Activated naive CD8-positive, alpha-beta T cell treated with anti-CD3 and anti-CD28 coated beads, Interleukin-2, amount 10 ng/mL, durations not matched to agents 7 days and 5 days (primary cell): Measurements from ENCODE around the gene SLC22A2. TPM values are rescaled to one million over a fixed set of nuclear protein-coding genes. Genes with fewer than 3 reads are reported as not detected.
"Not testable (repeated sequence)": the region's sequence is repeated elsewhere in the genome, so short reads cannot be mapped to it uniquely, and the experiment has no call there.

Experiments used
- ATAC-seq: fragments of 150-1000 bp; cut with Tn5 transposase; one replicate; pipeline ENCODE4 v1.10.0; 2021; ENCODE audit warnings: low read depth, moderate library complexity
- POLR2A ChIA-PET: fragments of 350-600 bp; sonication (Branson Sonifier 250); formaldehyde crosslinking; loops from one replicate; lab custom pipeline; 2021; ENCODE audit warnings: antibody characterized with exemption; lab: Charles Lee
- DNase-seq: peaks from one replicate; pipeline ENCODE4 v3.0.0; 2021
- H3K27ac Mint-ChIP-seq: one replicate; pipeline ENCODE4 v1.8.0; 2022; ENCODE audit warnings: mild to moderate bottlenecking, mixed read lengths
- H3K27me3 Mint-ChIP-seq: one replicate; pipeline ENCODE4 v1.8.0; 2022; ENCODE audit warnings: mild to moderate bottlenecking, moderate library complexity, mixed read lengths
- H3K36me3 Mint-ChIP-seq: one replicate; pipeline ENCODE4 v1.8.0; 2021; ENCODE audit warnings: mild to moderate bottlenecking, mixed read lengths
- H3K4me1 Mint-ChIP-seq: one replicate; pipeline ENCODE4 v1.8.0; 2021; ENCODE audit warnings: mixed read lengths
- H3K4me3 Mint-ChIP-seq: one replicate; pipeline ENCODE4 v1.8.0; 2022; ENCODE audit warnings: mild to moderate bottlenecking, moderate library complexity, mixed read lengths
- H3K9me3 Mint-ChIP-seq: one replicate; pipeline ENCODE4 v1.8.0; 2021; ENCODE audit warnings: mixed read lengths
- total RNA-seq, 2 experiments: library from RNA; stranded (reverse); gene quantifications; one replicate each; pipeline ENCODE4 v1.2.3, GENCODE V29; 2021

SLC22A2 gene
- total RNA-seq, 2 experiments from 2014 or later: not detected

GRCh38 chr6:160252073-160252813 is 6.4 kb downstream of the SLC22A2 start:
- Mint-ChIP-seq H3K36me3 (no peaks in the 10 kb centered on the region), H3K27ac (no peak overlapping the region), H3K4me1 (no peaks in the 10 kb centered on the region), H3K27me3 (peaks cover 14% of the 10 kb centered on the region), H3K4me3 (no peak overlapping the region), H3K9me3 (no peaks in the 10 kb centered on the region)
- DNase-seq: no peak
- no peak for ATAC-seq
- POLR2A ChIA-PET: no interaction called here

DNA sequence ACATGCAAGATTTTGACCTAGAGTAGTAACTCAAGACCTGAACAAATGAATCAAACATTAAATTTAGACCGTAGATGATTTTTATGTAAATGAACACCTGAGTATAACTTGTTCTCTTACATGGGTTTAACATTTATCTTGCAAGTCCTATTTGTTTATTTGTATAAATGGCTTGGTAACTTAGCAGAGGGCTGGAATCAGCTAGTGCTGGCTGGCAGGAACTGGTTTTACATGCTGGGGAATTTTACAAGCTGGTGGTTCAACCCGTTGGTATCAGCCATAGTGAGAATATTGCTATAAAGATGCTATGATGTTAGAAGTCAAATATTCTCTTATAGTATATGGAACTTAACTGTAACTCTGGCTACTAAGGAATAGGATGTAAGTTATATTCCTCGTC is 8.9 kb downstream of the SLC22A2 start:
- no peak overlapping the region for H3K4me3 Mint-ChIP-seq
- H3K27ac Mint-ChIP-seq: no peak overlapping the region
- H3K4me1 Mint-ChIP-seq: no peaks in the 10 kb centered on the region
- H3K27me3 Mint-ChIP-seq: peaks cover 12% of the 10 kb centered on the region
- ATAC-seq: no peak
- no peaks in the 10 kb centered on the region for H3K36me3 Mint-ChIP-seq
- DNase-seq: no peak
- POLR2A ChIA-PET: no interaction called here
- H3K9me3 Mint-ChIP-seq: no peaks in the 10 kb centered on the region

DNA sequence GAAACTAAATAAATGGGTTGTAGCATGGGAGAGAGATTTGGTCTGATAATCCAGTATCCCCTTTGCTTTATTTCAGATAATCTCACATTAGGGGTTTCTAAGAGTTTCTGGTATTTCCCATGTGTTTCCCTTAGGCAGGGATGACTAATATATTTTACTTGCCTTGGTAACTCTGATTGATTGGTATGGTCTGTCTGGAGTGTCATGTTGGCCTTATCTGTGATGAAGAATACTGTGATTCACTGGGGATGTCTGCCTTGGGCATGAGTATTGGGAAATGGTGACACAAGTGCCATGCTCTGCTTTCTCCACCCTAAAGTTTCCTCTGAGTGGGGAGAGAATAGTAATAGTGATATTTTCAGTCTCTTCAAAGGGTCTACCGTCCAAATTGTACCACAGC is 10.1 kb downstream of the SLC22A2 start:
- POLR2A ChIA-PET: no interaction called here
- no peak for ATAC-seq
- H3K27ac Mint-ChIP-seq: no peak overlapping the region

DNA sequence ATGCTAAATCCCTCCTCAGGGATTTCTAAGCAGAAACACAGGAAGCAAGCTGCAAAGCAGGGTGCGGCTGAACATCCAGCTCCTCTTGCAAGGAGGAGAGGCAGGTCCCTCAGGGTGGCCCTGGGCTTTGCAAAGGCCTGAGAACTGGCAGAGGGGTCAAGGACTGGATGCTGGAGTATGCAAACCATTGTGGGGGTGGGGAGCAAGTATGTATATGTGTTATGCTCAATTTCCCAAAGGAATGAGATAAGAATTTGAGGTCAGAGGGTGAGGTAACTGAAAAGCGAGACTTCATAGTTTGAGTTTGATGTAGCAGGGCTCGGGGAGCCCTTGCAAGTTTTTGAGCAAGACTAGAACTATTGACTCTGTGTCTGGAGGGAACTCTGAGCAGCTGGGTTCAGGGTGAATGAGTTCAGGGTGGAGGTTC is 11.2 kb downstream of the SLC22A2 start:
- DNase-seq (no peak), ATAC-seq (no peak)
- Mint-ChIP-seq H3K9me3 (no peaks in the 10 kb centered on the region), H3K27ac (peak overlapping the region; percentile 32), H3K4me3 (no peak overlapping the region), H3K27me3 (peaks cover 15% of the 10 kb centered on the region), H3K4me1 (no peaks in the 10 kb centered on the region), H3K36me3 (no peaks in the 10 kb centered on the region)
- POLR2A ChIA-PET: no interaction called here

More for the DNA sequence above, 10.1 kb downstream of the SLC22A2 start:
- no peaks in the 10 kb centered on the region for H3K9me3 Mint-ChIP-seq
- no peak for DNase-seq
- peaks cover 14% of the 10 kb centered on the region for H3K27me3 Mint-ChIP-seq
- H3K4me3 Mint-ChIP-seq: no peak overlapping the region
- no peaks in the 10 kb centered on the region for H3K4me1 Mint-ChIP-seq
- H3K36me3 Mint-ChIP-seq: no peaks in the 10 kb centered on the region

GRCh38 chr6:160240691-160241084 is 17.9 kb downstream of the SLC22A2 start:
- Mint-ChIP-seq H3K9me3 (peaks cover 2% of the 10 kb centered on the region), H3K27me3 (peaks cover 8% of the 10 kb centered on the region), H3K4me3 (no peak overlapping the region), H3K27ac (no peak overlapping the region), H3K36me3 (no peaks in the 10 kb centered on the region), H3K4me1 (no peaks in the 10 kb centered on the region)
- POLR2A ChIA-PET: no interaction called here
- ATAC-seq (no peak), DNase-seq (no peak)

GRCh38 chr6:160239929-160240690 is 18.5 kb downstream of the SLC22A2 start:
- H3K27ac Mint-ChIP-seq: no peak overlapping the region
- no peaks in the 10 kb centered on the region for H3K4me1 Mint-ChIP-seq
- DNase-seq (no peak), ATAC-seq (no peak)
- H3K36me3 Mint-ChIP-seq: no peaks in the 10 kb centered on the region
- peaks cover 2% of the 10 kb centered on the region for H3K9me3 Mint-ChIP-seq
- POLR2A ChIA-PET: no interaction called here
- peaks cover 8% of the 10 kb centered on the region for H3K27me3 Mint-ChIP-seq
- H3K4me3 Mint-ChIP-seq: no peak overlapping the region

DNA sequence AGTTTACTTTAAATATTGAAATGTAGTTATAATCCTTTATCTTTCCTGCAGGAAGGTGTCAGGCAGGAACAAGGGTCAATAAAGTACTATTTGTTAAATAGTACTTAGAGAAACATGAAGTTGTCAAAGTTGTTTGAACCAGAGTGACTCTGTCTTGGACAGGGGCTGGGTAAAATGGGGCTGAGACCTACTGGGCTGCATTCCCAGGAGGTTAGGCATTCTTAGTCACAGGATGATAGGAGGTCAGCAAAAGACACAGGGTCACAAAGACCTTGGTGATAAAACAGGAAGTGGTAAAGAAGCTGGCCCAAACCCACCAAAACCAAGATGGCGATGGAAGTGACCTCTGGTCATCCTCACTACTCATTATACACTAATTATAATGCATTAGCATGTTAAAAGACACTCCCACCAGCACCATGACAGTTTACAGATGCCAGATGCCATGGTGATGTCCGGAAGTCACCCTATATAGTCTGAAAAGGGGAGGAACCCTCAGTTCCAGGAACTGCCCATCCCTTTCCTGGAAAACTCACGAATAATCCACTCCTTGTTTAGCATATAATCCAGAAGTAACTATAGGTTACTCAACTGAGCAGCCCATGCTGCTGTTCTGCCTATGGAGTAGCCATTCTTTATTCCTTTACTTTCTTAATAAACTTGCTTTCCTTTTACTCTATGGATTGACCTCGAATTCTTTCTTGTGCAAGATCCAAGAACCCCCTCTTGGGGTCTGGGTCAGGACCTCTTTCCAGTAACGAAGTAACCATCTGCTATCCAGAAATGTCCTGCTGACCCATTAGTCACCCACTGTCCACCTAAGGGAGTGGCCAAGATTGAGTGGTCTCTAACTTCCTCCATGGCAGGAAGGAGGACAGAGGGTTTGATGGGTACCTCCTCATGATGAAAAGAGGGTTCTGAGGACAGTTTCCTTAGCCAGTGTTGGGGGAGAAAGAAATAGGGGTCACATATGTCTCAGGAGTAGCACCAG is 19.6 kb downstream of the SLC22A2 start:
- no peak for ATAC-seq
- no peaks in the 10 kb centered on the region for H3K36me3 Mint-ChIP-seq
- POLR2A ChIA-PET: no interaction called here

DNA sequence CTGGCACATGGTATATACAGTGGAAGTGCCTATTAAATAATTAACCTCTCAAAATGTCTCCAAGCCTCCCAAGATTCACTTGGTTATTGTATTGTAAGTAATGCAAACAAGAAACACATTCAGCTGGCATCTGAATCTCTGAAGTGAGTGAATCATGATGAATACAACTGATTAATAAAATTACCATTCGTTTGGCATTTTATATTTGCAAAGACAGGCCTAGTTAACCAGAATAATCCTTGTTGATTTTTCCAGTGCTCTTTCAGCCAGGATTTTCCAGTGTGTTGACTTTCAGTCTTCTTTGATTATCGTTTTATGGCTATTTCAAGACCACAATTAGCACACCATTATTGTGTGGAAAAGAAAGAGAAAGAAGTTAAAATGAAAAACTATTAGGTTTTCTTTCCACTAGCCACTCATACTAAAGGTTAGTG is 20.3 kb downstream of the SLC22A2 start:
- DNase-seq: no peak
- no peaks in the 10 kb centered on the region for H3K4me1 Mint-ChIP-seq
- no peak overlapping the region for H3K4me3 Mint-ChIP-seq
- H3K27ac Mint-ChIP-seq: no peak overlapping the region
- peaks cover 3% of the 10 kb centered on the region for H3K9me3 Mint-ChIP-seq
- ATAC-seq: no peak
- POLR2A ChIA-PET: no interaction called here
- no peaks in the 10 kb centered on the region for H3K36me3 Mint-ChIP-seq
- peaks cover 4% of the 10 kb centered on the region for H3K27me3 Mint-ChIP-seq

More for the DNA sequence above, 19.6 kb downstream of the SLC22A2 start:
- peaks cover 4% of the 10 kb centered on the region for H3K27me3 Mint-ChIP-seq
- no peak overlapping the region for H3K27ac Mint-ChIP-seq
- peaks cover 3% of the 10 kb centered on the region for H3K9me3 Mint-ChIP-seq
- H3K4me3 Mint-ChIP-seq: no peak overlapping the region
- H3K4me1 Mint-ChIP-seq: no peaks in the 10 kb centered on the region
- no peak for DNase-seq

DNA sequence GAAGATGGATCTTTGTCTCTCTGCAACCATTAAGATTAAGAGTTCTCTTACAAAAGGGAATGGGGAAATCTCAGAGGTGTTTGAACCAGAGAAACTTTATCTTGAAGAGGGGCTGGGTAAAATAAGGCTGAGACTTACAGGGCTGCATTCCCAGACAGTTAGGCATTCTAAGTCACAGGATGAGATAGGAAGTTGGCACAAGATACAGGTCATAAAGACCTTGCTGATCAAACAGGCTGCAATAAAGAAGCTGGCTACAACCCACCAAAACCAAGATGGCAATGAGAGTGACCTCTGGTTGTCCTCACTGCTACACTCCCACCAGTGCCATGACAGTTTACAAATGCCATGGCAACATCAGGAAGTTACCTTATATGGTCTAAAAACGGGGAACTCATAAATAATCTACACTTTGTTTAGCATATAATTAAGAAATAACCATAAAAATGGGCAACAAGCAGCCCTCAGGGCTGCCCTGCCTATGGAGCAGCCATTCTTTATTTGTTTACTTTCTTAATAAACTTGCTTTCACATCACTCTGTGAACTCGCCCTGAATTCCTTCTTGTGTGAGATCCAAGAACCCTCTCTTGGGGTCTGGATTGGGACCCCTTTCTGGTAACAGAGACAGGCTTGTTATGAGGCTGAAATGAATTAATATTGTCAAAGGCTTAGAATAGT is 20.9 kb downstream of the SLC22A2 start:
- POLR2A ChIA-PET, H3K4me3 Mint-ChIP-seq, H3K4me1 Mint-ChIP-seq, ATAC-seq, H3K27me3 Mint-ChIP-seq, H3K27ac Mint-ChIP-seq, H3K9me3 Mint-ChIP-seq, DNase-seq, H3K36me3 Mint-ChIP-seq: not testable (repeated sequence)

- H3K9me3 Mint-ChIP-seq, ATAC-seq, POLR2A ChIA-PET, H3K4me3 Mint-ChIP-seq, H3K36me3 Mint-ChIP-seq, H3K27me3 Mint-ChIP-seq, H3K4me1 Mint-ChIP-seq, DNase-seq, H3K27ac Mint-ChIP-seq: not testable (repeated sequence)
Measured at GRCh38 chr6:160236235-160236872, 22.3 kb downstream of the SLC22A2 start.

GRCh38 chr6:160233950-160234640 is 24.5 kb downstream of the SLC22A2 start:
- DNase-seq, H3K27ac Mint-ChIP-seq, H3K36me3 Mint-ChIP-seq, H3K4me3 Mint-ChIP-seq, ATAC-seq, POLR2A ChIA-PET, H3K27me3 Mint-ChIP-seq, H3K9me3 Mint-ChIP-seq, H3K4me1 Mint-ChIP-seq: not testable (repeated sequence)

DNA sequence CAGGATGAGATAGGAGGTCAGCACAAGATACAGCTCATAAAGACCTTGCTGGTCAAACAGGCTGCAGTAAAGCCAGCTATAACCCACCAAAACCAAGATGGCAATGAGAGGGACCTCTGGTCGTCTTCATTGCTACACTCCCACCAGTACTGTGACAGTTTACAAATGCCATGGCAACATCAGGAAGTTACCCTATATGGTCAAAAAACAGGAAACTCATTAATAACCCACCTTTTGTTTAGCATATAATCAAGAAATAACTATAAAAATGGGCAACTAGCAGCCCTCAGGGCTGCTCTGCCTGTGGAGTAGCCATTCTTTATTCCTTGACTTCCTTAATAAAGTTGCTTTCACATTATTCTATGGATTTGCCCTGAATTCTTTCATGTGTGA is 30.9 kb downstream of the SLC22A2 start:
- Mint-ChIP-seq H3K4me1 (no peaks in the 10 kb centered on the region), H3K27me3 (no peaks in the 10 kb centered on the region), H3K27ac (no peak overlapping the region), H3K4me3 (no peak overlapping the region), H3K9me3 (peaks cover 2% of the 10 kb centered on the region), H3K36me3 (no peaks in the 10 kb centered on the region)
- ATAC-seq (no peak), DNase-seq (no peak)
- POLR2A ChIA-PET: no interaction called here
